ENCODE measurements around the gene ZBED4. TPM values are rescaled to one million over a fixed set of nuclear protein-coding genes. Genes with fewer than 3 reads are reported as not detected.

Gene ZBED4
- total and polyA plus RNA-seq, 12 donors, result 2.1 to 8.6 (median 5.6) TPM

GRCh38 chr22:49824936-49825335 lies 28.7 kb upstream of the ZBED4 start:
- intact Hi-C loops (cut with DNase I), result no loop called here
- Histone ChIP-seq H3K27me3 (no peaks in the 10 kb centered on the region), H3K36me3 (replicated peaks in 1 of 2) (peaks cover 0 to 42% of the 10 kb centered on the region in 2 donors), H3K9me3 (replicated peaks in 1 of 3) (no peaks in the 10 kb centered on the region), H3K27ac (no peak overlapping the region), H3K4me3 (no peak overlapping the region), H3K4me1 (replicated peaks in 1 of 2) (peaks cover 24 to 41% of the 10 kb centered on the region in 2 donors)
- no peak for TF ChIP-seq POLR2A (IDR thresholded peaks at IDR 0.05)
- TF ChIP-seq CTCF (IDR thresholded peaks at IDR 0.05), result no peak
- no peak for DNase-seq
- WGBS, 4 donors, result 89 to 95% (median 92%) methylated on average over 7 to 12 of the region's 12 CpGs

DNA sequence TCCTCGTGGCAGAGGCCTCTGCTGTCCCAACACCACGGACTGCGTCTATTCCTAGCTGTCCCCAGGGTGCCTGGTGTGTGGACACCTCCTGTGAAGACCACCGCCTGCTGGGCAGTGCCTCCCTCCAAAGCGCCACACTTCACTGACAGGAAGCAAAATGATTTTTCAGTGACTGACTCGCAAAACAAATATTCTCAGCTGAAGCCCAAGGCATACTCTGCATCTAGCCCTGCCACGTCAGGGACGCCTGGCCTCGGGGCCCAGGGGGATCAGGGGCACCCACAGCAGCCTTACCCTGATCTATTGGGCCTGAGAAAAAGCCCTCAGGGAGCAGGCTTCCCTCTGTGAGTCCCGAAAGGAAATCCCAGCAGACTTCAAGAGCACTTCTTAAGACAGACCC lies 28.2 kb upstream of the ZBED4 start:
- Histone ChIP-seq H3K27ac (no peak overlapping the region), H3K9me3 (replicated peaks in 1 of 3) (no peaks in the 10 kb centered on the region), H3K4me1 (replicated peaks in 1 of 2) (peaks cover 24 to 41% of the 10 kb centered on the region in 2 donors), H3K4me3 (peak overlapping the region in 1 of 4 donors; percentile 77), H3K27me3 (no peaks in the 10 kb centered on the region), H3K36me3 (replicated peaks in 1 of 2) (peaks cover 0 to 37% of the 10 kb centered on the region in 2 donors)
- TF ChIP-seq CTCF (IDR thresholded peaks at IDR 0.05), result no peak
- no peak for TF ChIP-seq POLR2A (IDR thresholded peaks at IDR 0.05)
- intact Hi-C loops (cut with DNase I), result no loop called here
- no peak for DNase-seq
- 64 to 76% (median 67%) methylated on average over 7 to 10 of the region's 10 CpGs for WGBS, 4 donors

DNA sequence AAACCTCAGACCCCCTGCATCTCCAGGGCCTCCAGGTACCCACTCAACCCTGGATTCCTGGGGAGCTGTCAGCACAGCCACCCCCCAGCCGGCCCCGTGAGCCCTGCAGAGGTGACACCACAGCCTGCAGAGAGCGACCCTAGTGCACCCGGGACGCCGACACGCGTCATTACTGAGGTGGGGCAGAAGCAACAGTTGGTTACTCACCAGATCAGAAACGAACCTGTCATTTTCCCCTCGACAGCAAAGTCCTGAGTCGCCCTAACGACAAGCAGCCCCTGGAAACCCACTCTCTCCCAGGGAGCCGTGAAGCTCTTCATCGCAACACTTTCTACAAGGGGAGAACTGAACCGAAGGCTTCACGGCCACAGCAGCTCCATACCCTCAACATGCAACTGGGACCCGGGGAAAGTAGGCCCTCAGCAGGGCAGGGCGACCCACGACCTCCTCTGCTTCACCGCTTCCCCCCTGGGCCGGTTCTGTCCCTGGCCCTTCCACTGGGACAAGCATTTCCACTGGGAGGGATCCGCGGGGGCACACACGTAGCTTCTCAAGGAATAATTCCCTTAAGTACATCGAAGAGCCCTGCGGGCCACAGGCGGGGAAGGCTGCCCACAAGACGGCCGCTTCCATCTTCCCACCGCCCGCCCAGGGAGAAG lies 27.6 kb upstream of the ZBED4 start:
- peak overlapping the region in 3 of 4 donors; percentile 64 to 77 (median 77) for H3K4me3 ChIP-seq
- 13 to 25% (median 17%) methylated on average over 12 to 31 of the region's 31 CpGs; no CpG with 5 or more reads in 1 of the 4 donors for WGBS, 4 donors
- no peaks in the 10 kb centered on the region for H3K27me3 ChIP-seq
- peak overlapping the region in 4 of 5 donors; percentile 81 to 93 (median 88) for H3K27ac ChIP-seq
- no peaks in the 10 kb centered on the region for H3K9me3 ChIP-seq (replicated peaks in 1 of 3)
- TF ChIP-seq CTCF (IDR thresholded peaks at IDR 0.05) (no peak), POLR2A (IDR thresholded peaks at IDR 0.05) (no peak)
- H3K36me3 ChIP-seq (replicated peaks in 1 of 2), result peaks cover 0 to 30% of the 10 kb centered on the region in 2 donors
- intact Hi-C loops (cut with DNase I), result no loop called here
- DNase-seq, result peak in 3 of 7 donors; percentile 38 to 43 (median 41)
- peaks cover 24 to 37% of the 10 kb centered on the region in 2 donors for H3K4me1 ChIP-seq (replicated peaks in 1 of 2)

GRCh38 chr22:49826603-49827270 lies 26.9 kb upstream of the ZBED4 start:
- WGBS, 4 donors, result 0 to 1% (median 1%) methylated on average over 21 to 86 of the region's 86 CpGs; no CpG with 5 or more reads in 1 of the 4 donors
- TF ChIP-seq POLR2A (IDR thresholded peaks at IDR 0.05) (peak in 1 of 2 donors; percentile 33), CTCF (IDR thresholded peaks at IDR 0.05) (no peak)
- Histone ChIP-seq H3K27ac (peak overlapping the region; percentile 42 to 93 (median 85)), H3K4me1 (replicated peaks in 1 of 2) (peaks cover 20 to 30% of the 10 kb centered on the region in 2 donors), H3K9me3 (replicated peaks in 1 of 3) (no peaks in the 10 kb centered on the region), H3K36me3 (replicated peaks in 1 of 2) (peaks cover 0 to 24% of the 10 kb centered on the region in 2 donors), H3K4me3 (peak overlapping the region; percentile 26 to 77 (median 70)), H3K27me3 (no peaks in the 10 kb centered on the region)
- peak; percentile 46 to 72 (median 60) for DNase-seq
- intact Hi-C loops (cut with DNase I), result no loop called here

Data from adrenal gland (tissue), 12 donors.